K562 (cell line): ENCODE results near the gene DNAJB14. TPM values are rescaled to one million over a fixed set of nuclear protein-coding genes. Genes with fewer than 3 reads are reported as not detected.

Source experiments
- ATAC-seq: fragments of 200-7000 bp; cut with Tn5 transposase; 3 replicates; pipeline ENCODE4 v1.9.1; 2020; ENCODE audit warnings: moderate library complexity
- BruUV-seq: library from RNA; stranded (reverse); fragments of 400-500 nt; replicated peaks from 2 replicates; lab custom pipeline; 2021; lab: Mats Ljungman, UMichigan
- CTCF ChIA-PET: fragments of 300-600 bp; formaldehyde crosslinking; extraction: SDS; loops from one replicate; lab custom pipeline; 2021; ENCODE audit warnings: low intra/inter-chr PET ratio; lab: Yijun Ruan, JAX
- POLR2A ChIA-PET: fragments of 300-600, 350-650 bp; sonication (Branson Sonifier 250); formaldehyde crosslinking; extraction: SDS; loops from one replicate; lab custom pipeline; 2021; ENCODE audit warnings: antibody characterized with exemption, inconsistent platforms; lab: Yijun Ruan, JAX
- DNase-seq, 4 experiments: peaks; one replicate each; pipeline versions ENCODE4 v3.0.0 to v3.0.0-alpha.2; 2011 to 2018; ENCODE audit warnings: low spot score in 3 of 4, mixed read lengths in 3 of 4; ENCODE audit errors: extremely low read depth in 1 of 4
- FAIRE-seq: peaks from 2 replicates; lab custom pipeline; 2011; peaks lifted over from hg19 to GRCh38; lab: Jason Lieb, UNC
- H2AFZ ChIP-seq: 2 replicates; pipeline ENCODE4 v1.6.0; 2011; ENCODE audit warnings: low read depth, low read length, control low read depth, inconsistent platforms
- H3K27ac ChIP-seq: fragments of 200-600 bp; 3 replicates; pipeline ENCODE4 v1.8.0; 2011; ENCODE audit warnings: low read depth, mild to moderate bottlenecking, control low read depth, inconsistent platforms, low read length, moderate library complexity, mixed read lengths; ENCODE audit errors: extremely low read depth
- H3K27me3 ChIP-seq, 2 experiments: fragments of 300-600 bp in 1 of 2; 2 replicates in 1 of 2; 3 replicates in 1 of 2; pipeline versions ENCODE4 v1.6.0 to v1.8.0; 2011; ENCODE audit warnings: inconsistent platforms in 2 of 2, low read length in 2 of 2, mild to moderate bottlenecking in 1 of 2, mixed read lengths in 1 of 2, moderate library complexity in 1 of 2; ENCODE audit not compliant: control insufficient read depth in 2 of 2, insufficient read depth in 2 of 2
- H3K36me3 ChIP-seq: fragments of 300-600 bp; 3 replicates; pipeline ENCODE4 v1.8.0; 2011; ENCODE audit warnings: mild to moderate bottlenecking, low read length, inconsistent platforms; ENCODE audit not compliant: control insufficient read depth, insufficient read depth
- H3K4me1 ChIP-seq, 2 experiments: fragments of 200-600 bp in 1 of 2; replicated peaks in 1 of 2; 2 replicates in 1 of 2; 3 replicates in 1 of 2; pipeline versions ENCODE4 v1.5.1 to v1.8.0; 2011; ENCODE audit warnings: inconsistent platforms in 2 of 2, low read length in 2 of 2, mild to moderate bottlenecking in 1 of 2, mixed read lengths in 1 of 2, moderate library complexity in 1 of 2; ENCODE audit not compliant: control insufficient read depth in 2 of 2, insufficient read depth in 2 of 2
- H3K4me2 ChIP-seq: 2 replicates; pipeline ENCODE4 v1.6.1; 2011; ENCODE audit warnings: low read length, control low read depth, inconsistent platforms, mixed read lengths; ENCODE audit not compliant: insufficient read depth
- H3K4me3 ChIP-seq: fragments of 200-600 bp; sonication (generic), shearing (Covaris generic); 2 replicates; pipeline ENCODE4 v1.5.1; 2016; ENCODE audit warnings: control low read depth, inconsistent platforms
- H3K79me2 ChIP-seq: fragments of 200-600 bp; 3 replicates; pipeline ENCODE4 v1.8.0; 2011; ENCODE audit warnings: low read length, inconsistent platforms; ENCODE audit not compliant: control insufficient read depth, insufficient read depth
- H3K9ac ChIP-seq, 2 experiments: 2 replicates each; pipeline versions ENCODE4 v1.6.0 to v1.6.1; 2011; ENCODE audit warnings: low read depth in 2 of 2, low read length in 2 of 2, control low read depth in 1 of 2, inconsistent platforms in 1 of 2, mild to moderate bottlenecking in 1 of 2, mixed read lengths in 1 of 2; ENCODE audit not compliant: insufficient read depth in 1 of 2
- H3K9me1 ChIP-seq: one replicate; pipeline ENCODE4 v1.6.0; 2011; ENCODE audit warnings: inconsistent platforms, mild to moderate bottlenecking, low read length, moderate library complexity; ENCODE audit not compliant: control insufficient read depth, insufficient read depth
- H3K9me3 ChIP-seq: replicated peaks from 2 replicates; pipeline ENCODE4 v1.5.1; 2011; ENCODE audit warnings: low read depth, low read length, inconsistent platforms; ENCODE audit not compliant: control insufficient read depth, insufficient read depth
- H4K20me1 ChIP-seq: replicated peaks from 2 replicates; pipeline ENCODE4 v1.6.1; 2011; ENCODE audit warnings: low read length, inconsistent platforms, mixed read lengths; ENCODE audit not compliant: control insufficient read depth, insufficient read depth
- ARID1B ChIP-seq: fragments of 450-650 bp; IDR thresholded peaks from 2 replicates; pipeline ENCODE4 v1.6.1; 2016; ENCODE audit warnings: antibody characterized with exemption, mild to moderate bottlenecking, inconsistent platforms
- ASH1L ChIP-seq: fragments of 450-650 bp; IDR thresholded peaks from 2 replicates; pipeline ENCODE4 v1.6.1; 2018; ENCODE audit warnings: borderline replicate concordance, mild to moderate bottlenecking, low read depth; ENCODE audit not compliant: partially characterized antibody
- CCAR2 ChIP-seq: fragments of 200-400 bp; formaldehyde crosslinking; IDR thresholded peaks from 2 replicates; pipeline ENCODE4 v1.6.1; 2017; ENCODE audit warnings: mild to moderate bottlenecking, low read depth, low read length
- CREB1 ChIP-seq, 2 experiments: sonication (generic) in 1 of 2; formaldehyde crosslinking in 1 of 2; IDR thresholded peaks; 2 replicates each; pipeline versions ENCODE4 v1.6.1 to v1.8.0; 2012 to 2022; ENCODE audit warnings: inconsistent platforms in 1 of 2, mild to moderate bottlenecking in 1 of 2, missing genetic modification reagents in 1 of 2, moderate library complexity in 1 of 2
- MEF2A ChIP-seq: IDR thresholded peaks from 2 replicates; pipeline ENCODE4 v1.6.1; 2011; ENCODE audit warnings: low read depth, mild to moderate bottlenecking, low read length, moderate library complexity; ENCODE audit not compliant: control insufficient read depth
- MNT ChIP-seq, 2 experiments: fragments of 450-650 bp; conservative IDR thresholded peaks; 2 replicates each; pipeline ENCODE4 v1.6.1; 2017; ENCODE audit warnings: mild to moderate bottlenecking in 2 of 2, moderate library complexity in 2 of 2
- PML ChIP-seq: IDR thresholded peaks from 2 replicates; pipeline ENCODE4 v1.6.1; 2012; ENCODE audit warnings: low read length, inconsistent platforms
- SPI1 ChIP-seq: IDR thresholded peaks from 2 replicates; pipeline ENCODE4 v1.6.1; 2011; ENCODE audit warnings: low read depth, low read length, control low read depth, borderline replicate concordance
- TAL1 ChIP-seq: fragments of 450-650 bp; IDR thresholded peaks from 2 replicates; pipeline ENCODE4 v1.6.1; 2016; ENCODE audit warnings: mild to moderate bottlenecking
- ZNF184 ChIP-seq: sonication (generic); formaldehyde crosslinking; IDR thresholded peaks from 2 replicates; pipeline ENCODE4 v1.5.0; 2020; ENCODE audit warnings: missing genetic modification reagents
- ZNF586 ChIP-seq: fragments of 450-650 bp; formaldehyde crosslinking; conservative IDR thresholded peaks from 2 replicates; pipeline ENCODE4 v1.4.0; 2020; ENCODE audit warnings: mild to moderate bottlenecking, moderate library complexity
- in situ Hi-C: fragments of 300-500 bp; cut with MboI; formaldehyde crosslinking; loops from 4 replicates; pipeline ENCODE4 v1.15.0; 2018; ENCODE audit warnings: inconsistent platforms, mixed read lengths
- intact Hi-C: fragments of 100-400 bp; cut with micrococcal nuclease; formaldehyde crosslinking; loops from 2 replicates; pipeline ENCODE4 v1.14.2; 2022
- polyA plus RNA-seq, 8 experiments: library from polyadenylated mRNA; depleted of rRNA in 4 of 8; stranded (reverse) in 5 of 8; unstranded in 3 of 8; fragments of >200 nt; fragmentation: Nextera tagmentation in 2 of 8; fragmentation: Illumina TruSeq in 1 of 8; extraction: Ambion mirVana in 2 of 8; extraction: Trizol in 1 of 8; gene quantifications; 2 replicates each; pipeline versions ENCODE4 v1.2.1 to v1.2.3, GENCODE V29; 2011 to 2014; ENCODE audit warnings: inconsistent platforms in 1 of 8, missing spikeins in 1 of 8
- total RNA-seq, 7 experiments: library from RNA; depleted of rRNA in 6 of 7; stranded (reverse); fragments of >200 nt in 6 of 7; fragmentation: Illumina TruSeq in 2 of 7; extraction: Trizol in 2 of 7; gene quantifications; 2 replicates each; pipeline versions ENCODE4 v1.2.1 to v1.2.3, GENCODE V29; 2011 to 2021; ENCODE audit warnings: low replicate concordance in 1 of 7
- TF ChIP-seq, protein P1 (sequence below), 2 experiments: IDR thresholded peaks; 2 replicates each; pipeline ENCODE4 v1.6.1; 2011; ENCODE audit warnings: borderline replicate concordance in 1 of 2, control low read depth in 1 of 2, low read depth in 1 of 2, low read length in 1 of 2, mild to moderate bottlenecking in 1 of 2, mixed read lengths in 1 of 2, moderate library complexity in 1 of 2; ENCODE audit not compliant: insufficient read depth in 1 of 2, insufficient read length in 1 of 2, poor library complexity in 1 of 2, severe bottlenecking in 1 of 2; ENCODE audit errors: extremely low read depth in 1 of 2
- TF ChIP-seq, protein P2 (sequence below): fragments of 250-450 bp; sonication (Bioruptor Pico); IDR thresholded peaks from 2 replicates; pipeline ENCODE4 v1.4.0; 2020; ENCODE audit warnings: mild to moderate bottlenecking, moderate library complexity

DNAJB14 gene
- total and polyA plus RNA-seq, 9 of the 15 experiments (the other 6 are each of a cell fraction or from before 2014, with no cell fraction given): 5.5 to 28.0 (median 12.7) TPM

GRCh38 chr4:99872570-99872969 is 73.8 kb downstream of the DNAJB14 start:
- Histone ChIP-seq H3K9ac (no peak overlapping the region), H3K4me2 (no peak overlapping the region), H3K36me3 (no peaks in the 10 kb centered on the region), H3K4me3 (no peak overlapping the region), H3K27ac (no peak overlapping the region), H2AFZ (no peak overlapping the region), H4K20me1 (no peaks in the 10 kb centered on the region), H3K9me1 (no peaks in the 10 kb centered on the region), H3K4me1 (no peaks in the 10 kb centered on the region), H3K9me3 (no peaks in the 10 kb centered on the region), H3K27me3 (no peaks in the 10 kb centered on the region), H3K79me2 (no peaks in the 10 kb centered on the region)
- TF ChIP-seq ARID1B: no peak
- TF ChIP-seq, protein P1, sequence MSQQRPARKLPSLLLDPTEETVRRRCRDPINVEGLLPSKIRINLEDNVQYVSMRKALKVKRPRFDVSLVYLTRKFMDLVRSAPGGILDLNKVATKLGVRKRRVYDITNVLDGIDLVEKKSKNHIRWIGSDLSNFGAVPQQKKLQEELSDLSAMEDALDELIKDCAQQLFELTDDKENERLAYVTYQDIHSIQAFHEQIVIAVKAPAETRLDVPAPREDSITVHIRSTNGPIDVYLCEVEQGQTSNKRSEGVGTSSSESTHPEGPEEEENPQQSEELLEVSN (IDR thresholded peaks at IDR 0.05; ENCODE audit: borderline replicate concordance in 1 of 2, extremely low read depth in 1 of 2, insufficient read depth in 1 of 2, insufficient read length in 1 of 2, low read depth in 1 of 2, low read length in 1 of 2, poor library complexity in 1 of 2, severe bottlenecking in 1 of 2): no peak
- TF ChIP-seq CCAR2: no peak
- TF ChIP-seq, protein P2, sequence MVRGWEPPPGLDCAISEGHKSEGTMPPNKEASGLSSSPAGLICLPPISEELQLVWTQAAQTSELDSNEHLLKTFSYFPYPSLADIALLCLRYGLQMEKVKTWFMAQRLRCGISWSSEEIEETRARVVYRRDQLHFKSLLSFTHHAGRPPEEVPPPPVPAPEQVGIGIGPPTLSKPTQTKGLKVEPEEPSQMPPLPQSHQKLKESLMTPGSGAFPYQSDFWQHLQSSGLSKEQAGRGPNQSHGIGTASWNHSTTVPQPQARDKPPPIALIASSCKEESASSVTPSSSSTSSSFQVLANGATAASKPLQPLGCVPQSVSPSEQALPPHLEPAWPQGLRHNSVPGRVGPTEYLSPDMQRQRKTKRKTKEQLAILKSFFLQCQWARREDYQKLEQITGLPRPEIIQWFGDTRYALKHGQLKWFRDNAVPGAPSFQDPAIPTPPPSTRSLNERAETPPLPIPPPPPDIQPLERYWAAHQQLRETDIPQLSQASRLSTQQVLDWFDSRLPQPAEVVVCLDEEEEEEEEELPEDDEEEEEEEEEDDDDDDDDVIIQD (CRISPR knock-in tag): no peak
- TF ChIP-seq SPI1: no peak
- no peak for TF ChIP-seq ZNF586
- TF ChIP-seq TAL1: no peak
- no peak for TF ChIP-seq CREB1 (IDR thresholded peaks at IDR 0.05)
- TF ChIP-seq CREB1 (CRISPR knock-in tag; IDR thresholded peaks at IDR 0.05): no peak
- no peak for TF ChIP-seq ZNF184 (CRISPR knock-in tag)
- TF ChIP-seq MEF2A: no peak
- TF ChIP-seq PML: no peak
- no peak for TF ChIP-seq ASH1L
- TF ChIP-seq MNT (conservative IDR thresholded peaks at IDR 0.05): no peak
- CTCF ChIA-PET: no interaction called here
- DNase-seq (no peak), ATAC-seq (no peak), FAIRE-seq (no peak)
- BruUV-seq: no TSS peak
- POLR2A ChIA-PET: no interaction called here
- in situ Hi-C loops: loop anchor here (5.0 to 10.0 kb wide), 2 partner anchors 60 to 308 kb away; partner anchors contain the start of gene TRMT10A
- intact Hi-C loops: no loop called here
